ENCODE measurements around the gene DENND5A.

Gene DENND5A

DNA sequence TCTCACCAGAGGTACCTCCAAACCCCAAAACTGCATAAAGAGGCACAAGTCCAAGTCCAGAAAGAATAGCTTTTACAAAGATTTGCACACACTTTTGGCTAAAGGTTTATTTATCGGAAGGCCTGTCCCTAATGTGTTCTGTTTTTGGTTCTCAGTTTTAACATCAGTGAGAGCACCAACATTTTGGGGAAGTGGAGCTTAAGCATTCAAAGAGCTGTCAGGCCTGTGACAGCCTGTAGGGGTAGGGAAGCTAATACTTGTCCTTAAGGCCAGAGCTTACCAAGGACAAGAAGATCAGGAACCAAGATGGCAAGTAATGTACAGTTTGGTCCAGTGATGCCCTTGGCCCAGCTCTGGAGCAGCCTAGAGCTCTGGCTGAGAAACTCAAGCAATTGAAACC, 134.9 kb downstream of the DENND5A start:
- no peak overlapping the region for H3K27ac ChIP-seq
- no peak for TF ChIP-seq CTCF (IDR thresholded peaks at IDR 0.05)
- no peak overlapping the region for H3K4me3 ChIP-seq
- no peak for DNase-seq (ENCODE audit: low spot score)

GRCh38 chr11:9126636-9127035, 138.5 kb downstream of the DENND5A start:
- no peak for DNase-seq (ENCODE audit: low spot score)
- H3K4me3 ChIP-seq, result no peak overlapping the region

GRCh38 chr11:9125185-9125886, 139.8 kb downstream of the DENND5A start:
- Histone ChIP-seq H3K27ac (no peak overlapping the region), H3K4me3 (no peak overlapping the region)
- no peak for DNase-seq (ENCODE audit: low spot score)
- no peak for TF ChIP-seq CTCF (IDR thresholded peaks at IDR 0.05)

More at GRCh38 chr11:9126636-9127035, 138.5 kb downstream of the DENND5A start:
- H3K27ac ChIP-seq, result no peak overlapping the region
- no peak for TF ChIP-seq CTCF (IDR thresholded peaks at IDR 0.05)

DNA sequence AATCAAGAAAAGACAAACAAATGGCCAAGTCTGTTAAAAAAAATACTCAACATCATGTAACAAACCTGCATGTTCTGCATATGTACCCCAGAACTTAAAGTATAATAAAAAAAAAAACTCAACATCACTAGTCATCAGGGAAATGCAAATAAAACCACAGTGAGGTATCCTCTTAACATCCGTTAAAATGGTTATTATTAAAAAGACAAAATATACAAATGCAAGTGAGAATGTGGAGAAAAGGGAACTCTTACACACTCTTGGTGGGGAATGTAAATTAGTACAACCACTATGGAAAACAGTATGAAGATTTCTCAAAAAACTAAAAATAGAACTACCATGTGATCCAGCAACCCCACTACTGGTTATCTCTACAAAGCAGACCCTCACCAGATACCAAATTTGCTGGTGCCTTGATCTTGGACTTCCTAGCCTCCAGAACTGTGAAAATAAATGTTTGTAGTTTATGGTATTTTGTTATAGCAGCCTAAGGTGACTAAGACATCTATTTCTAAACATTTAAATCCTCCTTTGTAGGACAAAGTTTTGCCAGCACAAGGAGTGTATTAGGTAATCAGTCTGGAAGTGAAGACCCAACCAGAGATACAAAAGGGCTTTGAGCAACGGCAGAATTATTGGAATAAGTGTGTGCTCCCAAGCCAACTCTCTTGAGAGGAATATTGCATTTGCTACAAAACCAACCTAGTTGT, 141.4 kb downstream of the DENND5A start:
- no peak overlapping the region for H3K4me3 ChIP-seq
- H3K27ac ChIP-seq, result no peak overlapping the region
- no peak for TF ChIP-seq CTCF (IDR thresholded peaks at IDR 0.05)
- no peak for DNase-seq (ENCODE audit: low spot score)

DNA sequence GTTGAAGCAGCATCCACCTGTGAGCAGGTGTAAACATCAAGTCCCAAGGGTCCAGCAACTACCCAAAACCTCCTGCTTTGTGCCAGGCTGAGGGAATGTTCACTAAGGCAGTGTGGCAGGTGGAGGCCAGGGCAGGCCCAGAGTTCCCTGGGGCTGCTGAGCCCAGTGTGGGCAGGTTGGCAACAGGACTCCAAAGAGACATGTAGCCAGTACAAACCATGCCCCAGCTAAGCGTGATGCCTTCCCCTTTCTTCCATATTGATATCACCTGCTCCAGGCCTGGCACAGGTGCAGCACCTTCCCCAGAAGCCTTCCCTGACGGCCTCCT, 143.7 kb downstream of the DENND5A start:
- Histone ChIP-seq H3K4me3 (no peak overlapping the region), H3K27ac (no peak overlapping the region)
- no peak for DNase-seq (ENCODE audit: low spot score)
- no peak for TF ChIP-seq CTCF (IDR thresholded peaks at IDR 0.05)

GRCh38 chr11:9120664-9121468, 144.3 kb downstream of the DENND5A start:
- H3K27ac ChIP-seq, result no peak overlapping the region
- no peak for DNase-seq (ENCODE audit: low spot score)
- no peak overlapping the region for H3K4me3 ChIP-seq
- no peak for TF ChIP-seq CTCF (IDR thresholded peaks at IDR 0.05)

All from coronary artery (tissue), 2 donors.